SK-N-SH treated with all-trans-retinoic acid at 6 μM for 48 hours (cell line): Measurements from ENCODE around the gene PHLDB3.

ENCODE experiments used
- ARNTL ChIP-seq: fragments of 450-650 bp; formaldehyde crosslinking; IDR thresholded peaks from 2 replicates; pipeline ENCODE4 v1.5.0; 2020; ENCODE audit warnings: low read depth, mild to moderate bottlenecking, moderate library complexity, borderline replicate concordance
- PATZ1 ChIP-seq: fragments of 250-450 bp; sonication (Bioruptor Pico); IDR thresholded peaks from 2 replicates; pipeline ENCODE4 v1.8.0; 2020; ENCODE audit warnings: mild to moderate bottlenecking, moderate library complexity, borderline replicate concordance
- RARB ChIP-seq: fragments of 250-450 bp; sonication (Bioruptor Pico); IDR thresholded peaks from 2 replicates; pipeline ENCODE4 v1.8.0; 2021; ENCODE audit warnings: mild to moderate bottlenecking, moderate library complexity
- TOX ChIP-seq: fragments of 250-450 bp; sonication (Bioruptor Pico); IDR thresholded peaks from 2 replicates; pipeline ENCODE4 v1.8.0; 2021; ENCODE audit warnings: mild to moderate bottlenecking, moderate library complexity, borderline replicate concordance
- ZFP3 ChIP-seq: fragments of 250-450 bp; sonication (Bioruptor Pico); IDR thresholded peaks from 2 replicates; pipeline ENCODE4 v1.5.0; 2020; ENCODE audit warnings: mild to moderate bottlenecking, moderate library complexity
- ZFP30 ChIP-seq: fragments of 450-650 bp; formaldehyde crosslinking; IDR thresholded peaks from 2 replicates; pipeline ENCODE4 v1.5.0; 2022; ENCODE audit warnings: mild to moderate bottlenecking, moderate library complexity

GRCh38 chr19:43505941-43506340, 1.4 kb upstream of the PHLDB3 start:
- TF ChIP-seq ZFP30 (CRISPR knock-in tag) = no peak
- no peak for TF ChIP-seq PATZ1 (CRISPR knock-in tag)
- no peak for TF ChIP-seq TOX
- no peak for TF ChIP-seq RARB (CRISPR knock-in tag)
- TF ChIP-seq ZFP3 = no peak
- TF ChIP-seq ARNTL (CRISPR knock-in tag) = no peak
